ENCODE measurements around the gene HSD17B12. TPM values are rescaled to one million over a fixed set of nuclear protein-coding genes. Genes with fewer than 3 reads are reported as not detected.

HSD17B12 gene
- total and polyA plus RNA-seq, 2 donors (not counting 3 experiments of a cell fraction or from before 2014, with no cell fraction given): 41.5 to 96.5 TPM

DNA sequence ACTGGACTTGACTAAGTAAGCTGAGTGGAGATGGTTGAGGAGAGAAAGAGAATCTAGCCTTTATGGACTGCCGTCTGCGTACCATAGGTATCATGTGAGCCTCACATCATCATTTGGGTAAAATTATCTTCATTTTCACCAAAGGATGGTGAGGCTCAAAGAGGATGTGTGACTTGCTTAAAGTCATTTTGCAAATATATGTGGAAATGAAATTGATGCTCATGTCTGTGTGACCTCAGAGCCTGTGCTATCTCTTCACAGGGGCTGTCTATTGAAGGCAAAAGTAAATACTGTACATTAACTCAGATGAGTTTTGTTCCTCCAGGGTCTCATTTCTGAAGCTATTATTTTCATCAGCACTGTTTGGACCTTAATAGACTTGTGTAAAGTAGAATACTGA, 116.8 kb downstream of the HSD17B12 start:
- no peaks in the 10 kb centered on the region for H3K9me3 ChIP-seq (replicated peaks; ENCODE audit: control insufficient read depth, insufficient read depth, low read length)
- H3K27ac ChIP-seq (ENCODE audit: insufficient read depth, low read depth, low read length): no peak overlapping the region
- dilution Hi-C loops (cut with MboI; ENCODE audit: extremely low pct_ligation_motif_present, low sequenced_read_pairs): no loop called here
- H3K9me1 ChIP-seq (replicated peaks; ENCODE audit: control insufficient read depth, extremely low read depth, insufficient read depth, low read length): no peaks in the 10 kb centered on the region
- no peak overlapping the region for H3K4me2 ChIP-seq (ENCODE audit: insufficient read depth, low read length)
- POLR2A ChIA-PET: no interaction called here
- FAIRE-seq (no peak), DNase-seq (ENCODE audit: low read depth, low spot score) (no peak)
- intact Hi-C loops (cut with micrococcal nuclease): no loop called here
- BruUV-seq (replicated peaks): no TSS peak
- H3K4me3 ChIP-seq (replicated peaks in 1 of 3; ENCODE audit: insufficient read depth in 1 of 3, low read depth in 1 of 3, low read length in 3 of 3): no peak overlapping the region
- no peak overlapping the region for H3K9ac ChIP-seq (replicated peaks; ENCODE audit: extremely low read depth, insufficient read depth, low read length)
- no peaks in the 10 kb centered on the region for H3K27me3 ChIP-seq (ENCODE audit: control insufficient read depth in 2 of 2, insufficient read depth in 2 of 2, low read length in 2 of 2)
- peaks cover 0 to 2% of the 10 kb centered on the region in 2 experiments for H3K36me3 ChIP-seq (ENCODE audit: control insufficient read depth in 2 of 2, extremely low read depth in 1 of 2, insufficient read depth in 2 of 2, low read length in 2 of 2)
- H3K4me1 ChIP-seq (ENCODE audit: control insufficient read depth, extremely low read depth, insufficient read depth, low read length): no peaks in the 10 kb centered on the region
- H3K79me2 ChIP-seq (ENCODE audit: control insufficient read depth, insufficient read depth, low read length): no peaks in the 10 kb centered on the region
- CTCF ChIA-PET: interaction anchor here (0.6 kb wide), 1 partner anchor 13 kb away, joined by 3 read pairs; no protein-coding TSS in a partner anchor
- no peaks in the 10 kb centered on the region for H4K20me1 ChIP-seq (replicated peaks; ENCODE audit: control insufficient read depth, extremely low read depth, insufficient read depth, low read length)
- TF ChIP-seq EZH2 (IDR thresholded peaks at IDR 0.05; ENCODE audit: borderline replicate concordance, low read depth, low read length, severe bottlenecking) (no peak), POLR2A (IDR thresholded peaks at IDR 0.05; ENCODE audit: low read depth, low read length) (no peak), JUN (IDR thresholded peaks at IDR 0.05; ENCODE audit: borderline replicate concordance, insufficient read depth, insufficient read length, low read depth) (no peak), POLR2AphosphoS5 (IDR thresholded peaks at IDR 0.05; ENCODE audit: insufficient read depth, low read depth, low read length) (no peak), FOS (IDR thresholded peaks at IDR 0.05; ENCODE audit: borderline replicate concordance, insufficient read depth, low read length) (no peak), GATA2 (IDR thresholded peaks at IDR 0.05; ENCODE audit: insufficient read depth, insufficient read length, low read depth, low read length) (no peak), MYC (IDR thresholded peaks at IDR 0.05; ENCODE audit: low read depth, low read length) (no peak)
- TF ChIP-seq, protein P1, sequence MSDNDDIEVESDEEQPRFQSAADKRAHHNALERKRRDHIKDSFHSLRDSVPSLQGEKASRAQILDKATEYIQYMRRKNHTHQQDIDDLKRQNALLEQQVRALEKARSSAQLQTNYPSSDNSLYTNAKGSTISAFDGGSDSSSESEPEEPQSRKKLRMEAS (IDR thresholded peaks at IDR 0.05; ENCODE audit: insufficient read depth, insufficient read length): no peak
- TF ChIP-seq, protein P2, sequence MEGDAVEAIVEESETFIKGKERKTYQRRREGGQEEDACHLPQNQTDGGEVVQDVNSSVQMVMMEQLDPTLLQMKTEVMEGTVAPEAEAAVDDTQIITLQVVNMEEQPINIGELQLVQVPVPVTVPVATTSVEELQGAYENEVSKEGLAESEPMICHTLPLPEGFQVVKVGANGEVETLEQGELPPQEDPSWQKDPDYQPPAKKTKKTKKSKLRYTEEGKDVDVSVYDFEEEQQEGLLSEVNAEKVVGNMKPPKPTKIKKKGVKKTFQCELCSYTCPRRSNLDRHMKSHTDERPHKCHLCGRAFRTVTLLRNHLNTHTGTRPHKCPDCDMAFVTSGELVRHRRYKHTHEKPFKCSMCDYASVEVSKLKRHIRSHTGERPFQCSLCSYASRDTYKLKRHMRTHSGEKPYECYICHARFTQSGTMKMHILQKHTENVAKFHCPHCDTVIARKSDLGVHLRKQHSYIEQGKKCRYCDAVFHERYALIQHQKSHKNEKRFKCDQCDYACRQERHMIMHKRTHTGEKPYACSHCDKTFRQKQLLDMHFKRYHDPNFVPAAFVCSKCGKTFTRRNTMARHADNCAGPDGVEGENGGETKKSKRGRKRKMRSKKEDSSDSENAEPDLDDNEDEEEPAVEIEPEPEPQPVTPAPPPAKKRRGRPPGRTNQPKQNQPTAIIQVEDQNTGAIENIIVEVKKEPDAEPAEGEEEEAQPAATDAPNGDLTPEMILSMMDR (IDR thresholded peaks at IDR 0.05; ENCODE audit: extremely low read depth in 1 of 2, insufficient read depth in 1 of 2, low read depth in 1 of 2, low read length in 2 of 2): no peak
- no peak overlapping the region for H2AFZ ChIP-seq (ENCODE audit: low read depth, low read length)

Measured in endothelial cell of umbilical vein (primary cell).